Stomach (tissue), 9 donors: ENCODE measurements around the gene VIT. TPM values are rescaled to one million over a fixed set of nuclear protein-coding genes. Genes with fewer than 3 reads are reported as not detected.

ENCODE experiments used
- DNase-seq, 2 donors: peaks; one replicate each; pipeline versions ENCODE4 v3.0.0 to v3.0.0-alpha.2; 2013 to 2019
- H3K27ac ChIP-seq, 5 donors: fragments of 200-600 bp in 4 of 5; sonication (generic) in 4 of 5; one replicate each; pipeline ENCODE4 v1.5.1; 2013 to 2019; ENCODE audit warnings: mild to moderate bottlenecking in 1 of 5, moderate library complexity in 1 of 5
- H3K27me3 ChIP-seq, 3 donors: fragments of 200-600 bp; sonication (generic); one replicate each; pipeline ENCODE4 v1.5.1; 2017 to 2019; ENCODE audit warnings: mixed run types in 1 of 3
- H3K36me3 ChIP-seq, 4 donors: fragments of 200-600 bp; sonication (generic); 1 replicate in 3 of 4; 2 replicates in 1 of 4; pipeline ENCODE4 v1.5.1; 2016 to 2019
- H3K4me1 ChIP-seq, 4 donors: fragments of 200-600 bp; sonication (generic); one replicate each; pipeline ENCODE4 v1.5.1; 2016 to 2019
- H3K4me3 ChIP-seq, 4 donors: fragments of 200-600 bp; sonication (generic) in 3 of 4; one replicate each; pipeline ENCODE4 v1.5.1; 2016 to 2019; ENCODE audit warnings: mild to moderate bottlenecking in 1 of 4
- H3K9me3 ChIP-seq, 4 donors: fragments of 200-600 bp; sonication (generic); one replicate each; pipeline ENCODE4 v1.5.1; 2016 to 2019
- CTCF ChIP-seq, 7 experiments: fragments of 450-650 bp in 4 of 7; fragments of 200-600 bp in 3 of 7; sonication (generic) in 3 of 7; IDR thresholded peaks; one replicate each; pipeline ENCODE4 v1.5.1; 2016 to 2019; ENCODE audit warnings: antibody characterized with exemption in 7 of 7, control low read depth in 2 of 7, mild to moderate bottlenecking in 1 of 7
- EP300 ChIP-seq: sonication (generic); formaldehyde crosslinking; IDR thresholded peaks from one replicate; pipeline ENCODE4 v1.6.1; 2017; ENCODE audit warnings: antibody characterized with exemption
- POLR2A ChIP-seq, 4 donors: fragments of 450-650 bp; IDR thresholded peaks; one replicate each; pipeline ENCODE4 v1.6.1; 2016; ENCODE audit warnings: antibody characterized with exemption in 4 of 4, control low read depth in 2 of 4, mild to moderate bottlenecking in 1 of 4, moderate library complexity in 1 of 4
- POLR2AphosphoS5 ChIP-seq, 3 donors: sonication (generic); formaldehyde crosslinking; IDR thresholded peaks; one replicate each; pipeline ENCODE4 v1.6.1; 2016; ENCODE audit warnings: antibody characterized with exemption in 3 of 3
- WGBS, 5 donors: extraction: QIAGEN DNeasy Blood & Tissue Kit in 3 of 5; methylation state at CpG; one replicate each; pipeline versions ENCODE4 v1.1.5 to v1.1.7; 2013 to 2018; 5-methylcytosine and 5-hydroxymethylcytosine counted together
- intact Hi-C: fragments of 100-400 bp; cut with DNase I; formaldehyde crosslinking; loops from one replicate; pipeline ENCODE4 v1.15.1; 2023; ENCODE audit warnings: low total_unique reads
- polyA plus RNA-seq, 3 donors: library from polyadenylated mRNA; stranded (reverse); fragments of 200-250 nt; gene quantifications; one replicate each; pipeline ENCODE4 v1.2.3, GENCODE V29; 2013
- total RNA-seq, 5 donors: library from RNA; depleted of rRNA; stranded (reverse); fragments of >200 nt; gene quantifications; one replicate each; pipeline versions ENCODE4 v1.1.0 to v1.2.3, GENCODE V29; 2014 to 2016
- donor health status: healthy with polysubstance abuse.
- donor health status: Bipolar disorder and iron deficiency.
- donor health status: healthy.

The VIT gene
- total and polyA plus RNA-seq, 8 donors, result 0.12 to 9.1 (median 2.0) TPM; not detected in 2

- no peaks in the 10 kb centered on the region for H3K9me3 ChIP-seq
- WGBS, 5 donors, result 69 to 77% (median 73%) methylated on average over 11 of the region's 11 CpGs
- H3K36me3 ChIP-seq, result no peaks in the 10 kb centered on the region
- no peak overlapping the region for H3K27ac ChIP-seq
- H3K4me3 ChIP-seq, result no peak overlapping the region
- H3K27me3 ChIP-seq, result no peaks in the 10 kb centered on the region
- no peak for DNase-seq
- intact Hi-C loops, result loop anchor here (10.0 kb wide), 1 partner anchor 434 kb away; the partner anchor contains the start of gene CRIM1
- H3K4me1 ChIP-seq, result no peaks in the 10 kb centered on the region
- TF ChIP-seq CTCF (IDR thresholded peaks at IDR 0.05) (no peak), EP300 (no peak), POLR2A (IDR thresholded peaks at IDR 0.05) (no peak), POLR2AphosphoS5 (IDR thresholded peaks at IDR 0.05) (no peak)
These were observed 92.8 kb downstream of the VIT start for GRCh38 chr2:36789181-36789804.

GRCh38 chr2:36792951-36793350 is 96.4 kb downstream of the VIT start:
- intact Hi-C loops, result no loop called here
- Histone ChIP-seq H3K27ac (no peak overlapping the region), H3K36me3 (no peaks in the 10 kb centered on the region), H3K9me3 (no peaks in the 10 kb centered on the region), H3K4me1 (no peaks in the 10 kb centered on the region), H3K27me3 (no peaks in the 10 kb centered on the region), H3K4me3 (no peak overlapping the region)
- no peak for DNase-seq
- 37 to 59% (median 48%) methylated on average over 2 of the region's 2 CpGs for WGBS, 5 donors
- TF ChIP-seq CTCF (IDR thresholded peaks at IDR 0.05), result no peak
- no peak for TF ChIP-seq POLR2AphosphoS5 (IDR thresholded peaks at IDR 0.05)
- TF ChIP-seq POLR2A (IDR thresholded peaks at IDR 0.05), result no peak
- TF ChIP-seq EP300, result no peak

GRCh38 chr2:36797324-36798070 is 101.0 kb downstream of the VIT start:
- no peak for DNase-seq
- no peak for TF ChIP-seq CTCF (IDR thresholded peaks at IDR 0.05)
- no peak for TF ChIP-seq EP300
- TF ChIP-seq POLR2A (IDR thresholded peaks at IDR 0.05), result no peak
- TF ChIP-seq POLR2AphosphoS5 (IDR thresholded peaks at IDR 0.05), result no peak
- Histone ChIP-seq H3K36me3 (no peaks in the 10 kb centered on the region), H3K9me3 (no peaks in the 10 kb centered on the region), H3K4me1 (no peaks in the 10 kb centered on the region), H3K27me3 (no peaks in the 10 kb centered on the region), H3K27ac (no peak overlapping the region), H3K4me3 (no peak overlapping the region)
- intact Hi-C loops, result no loop called here
- WGBS, 5 donors, result 52 to 64% (median 55%) methylated on average over 6 of the region's 6 CpGs

- H3K36me3 ChIP-seq, result no peaks in the 10 kb centered on the region
- no peak for DNase-seq
- intact Hi-C loops, result no loop called here
- H3K27ac ChIP-seq, result no peak overlapping the region
- no peaks in the 10 kb centered on the region for H3K4me1 ChIP-seq
- WGBS, 5 donors, result 68 to 90% (median 86%) methylated on average over 3 of the region's 3 CpGs
- peaks cover 0 to 9% (median 0%) of the 10 kb centered on the region in 4 donors for H3K9me3 ChIP-seq
- H3K4me3 ChIP-seq, result no peak overlapping the region
- H3K27me3 ChIP-seq, result no peaks in the 10 kb centered on the region
- TF ChIP-seq POLR2A (IDR thresholded peaks at IDR 0.05), result no peak
These were observed 102.2 kb downstream of the VIT start for GRCh38 chr2:36798724-36799123.

GRCh38 chr2:36800381-36800780 is 103.9 kb downstream of the VIT start:
- Histone ChIP-seq H3K36me3 (no peaks in the 10 kb centered on the region), H3K4me1 (no peaks in the 10 kb centered on the region), H3K27me3 (no peaks in the 10 kb centered on the region), H3K27ac (no peak overlapping the region), H3K4me3 (no peak overlapping the region), H3K9me3 (peaks cover 0 to 9% (median 0%) of the 10 kb centered on the region in 4 donors)
- 85 to 92% (median 87%) methylated on average over 11 of the region's 11 CpGs for WGBS, 5 donors
- intact Hi-C loops, result no loop called here
- no peak for DNase-seq
- TF ChIP-seq POLR2A (IDR thresholded peaks at IDR 0.05) (no peak), EP300 (no peak), CTCF (IDR thresholded peaks at IDR 0.05) (no peak), POLR2AphosphoS5 (IDR thresholded peaks at IDR 0.05) (no peak)
